ENCODE results near the gene ITPR3.

The ITPR3 gene

DNA sequence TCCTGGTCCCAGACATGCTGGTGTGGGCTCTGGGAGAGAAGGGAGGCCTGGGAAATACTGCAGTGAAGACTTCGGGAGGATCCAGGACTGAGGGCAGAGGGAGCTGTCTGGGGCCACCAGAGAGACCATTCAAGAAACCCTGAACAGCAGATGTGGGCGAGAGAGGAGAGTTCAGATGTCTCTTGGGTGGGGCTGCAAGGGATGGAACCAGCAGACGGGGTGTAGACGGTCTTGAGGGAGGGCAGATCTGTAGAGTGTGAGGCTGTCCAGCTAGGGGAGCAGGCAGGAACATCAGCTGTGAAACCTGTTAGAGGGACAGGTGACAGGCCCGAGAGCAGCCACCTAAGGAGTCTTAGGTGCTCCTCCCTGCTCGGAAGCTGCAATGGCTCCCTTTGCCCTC is 38.9 kb downstream of the ITPR3 start:
- ChIA-PET CTCF (interaction anchor here (1.7 to 1.8 kb wide), 2 partner anchors 16 to 45 kb away, joined by 3 to 4 read pairs; no protein-coding TSS in a partner anchor), POLR2A (no interaction called here)
- TF ChIP-seq, protein P1, sequence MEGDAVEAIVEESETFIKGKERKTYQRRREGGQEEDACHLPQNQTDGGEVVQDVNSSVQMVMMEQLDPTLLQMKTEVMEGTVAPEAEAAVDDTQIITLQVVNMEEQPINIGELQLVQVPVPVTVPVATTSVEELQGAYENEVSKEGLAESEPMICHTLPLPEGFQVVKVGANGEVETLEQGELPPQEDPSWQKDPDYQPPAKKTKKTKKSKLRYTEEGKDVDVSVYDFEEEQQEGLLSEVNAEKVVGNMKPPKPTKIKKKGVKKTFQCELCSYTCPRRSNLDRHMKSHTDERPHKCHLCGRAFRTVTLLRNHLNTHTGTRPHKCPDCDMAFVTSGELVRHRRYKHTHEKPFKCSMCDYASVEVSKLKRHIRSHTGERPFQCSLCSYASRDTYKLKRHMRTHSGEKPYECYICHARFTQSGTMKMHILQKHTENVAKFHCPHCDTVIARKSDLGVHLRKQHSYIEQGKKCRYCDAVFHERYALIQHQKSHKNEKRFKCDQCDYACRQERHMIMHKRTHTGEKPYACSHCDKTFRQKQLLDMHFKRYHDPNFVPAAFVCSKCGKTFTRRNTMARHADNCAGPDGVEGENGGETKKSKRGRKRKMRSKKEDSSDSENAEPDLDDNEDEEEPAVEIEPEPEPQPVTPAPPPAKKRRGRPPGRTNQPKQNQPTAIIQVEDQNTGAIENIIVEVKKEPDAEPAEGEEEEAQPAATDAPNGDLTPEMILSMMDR (IDR thresholded peaks at IDR 0.05; ENCODE audit: control extremely low read depth, extremely low read depth, low read depth, missing control alignments) = no peak
- DNase-seq (ENCODE audit: extremely low spot score) = no peak

DNA sequence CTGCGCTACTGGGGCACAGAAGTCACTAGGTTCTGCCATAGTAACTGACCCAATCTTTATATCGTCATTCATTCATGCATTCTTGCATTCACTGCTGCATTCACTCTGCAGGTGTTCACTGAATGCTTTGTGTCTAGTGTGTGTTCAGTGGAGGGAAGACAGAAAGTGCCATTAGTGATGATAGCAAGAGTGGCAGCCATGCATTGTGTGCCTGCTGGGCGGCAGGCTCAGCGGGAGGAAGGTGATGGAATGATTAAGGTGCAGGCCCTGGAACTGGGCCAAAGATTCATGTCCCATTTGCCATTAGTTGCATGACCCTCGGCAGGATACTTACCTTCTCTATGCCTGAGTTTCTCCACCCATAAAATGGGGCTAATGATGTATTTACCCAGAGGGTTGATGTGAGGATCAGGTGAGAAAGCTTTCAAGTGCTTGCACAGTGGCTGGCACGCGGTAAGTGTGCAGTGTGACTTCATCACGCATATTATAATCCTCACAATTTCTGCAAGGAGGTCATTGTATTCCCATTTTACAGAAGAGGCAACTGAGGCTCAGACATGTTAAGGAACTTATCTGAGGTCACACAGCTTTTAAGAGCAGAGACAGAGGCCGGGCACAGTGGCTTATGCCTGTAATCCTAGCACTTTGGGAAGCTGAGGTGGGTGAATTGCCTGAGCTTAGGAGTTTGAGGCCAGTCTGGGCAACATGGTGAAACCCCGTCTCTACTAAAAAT is 40.1 kb downstream of the ITPR3 start:
- POLR2A ChIA-PET = no interaction called here
- DNase-seq (ENCODE audit: extremely low spot score) = no peak

DNA sequence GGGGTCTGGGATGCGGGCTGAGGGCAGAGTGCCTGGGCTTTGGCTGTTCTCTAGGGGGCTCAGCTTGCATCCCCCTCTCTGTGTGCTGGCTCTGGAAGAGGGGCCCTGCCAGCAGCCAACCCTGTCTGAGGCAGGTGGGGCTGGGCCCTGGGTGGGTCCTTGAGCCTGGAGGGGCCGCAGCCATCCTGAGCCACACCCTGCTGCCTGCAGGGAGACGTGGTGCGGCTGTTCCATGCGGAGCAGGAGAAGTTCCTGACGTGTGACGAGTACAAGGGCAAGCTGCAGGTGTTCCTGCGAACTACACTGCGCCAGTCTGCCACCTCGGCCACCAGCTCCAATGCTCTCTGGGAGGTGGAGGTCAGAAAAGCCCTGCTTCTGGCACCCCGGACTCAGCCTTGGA is 41.2 kb downstream of the ITPR3 start:
- ChIA-PET CTCF (interaction anchor here (0.6 kb wide), 1 partner anchor 10 kb away, joined by 3 read pairs; no protein-coding TSS in a partner anchor), POLR2A (no interaction called here)
- TF ChIP-seq, protein P1 (IDR thresholded peaks at IDR 0.05; ENCODE audit: control extremely low read depth, extremely low read depth, low read depth, missing control alignments) = no peak

More for the DNA sequence above, 40.1 kb downstream of the ITPR3 start:
- CTCF ChIA-PET = interaction anchor here (0.8 to 1.7 kb wide), 3 partner anchors 11 to 40 kb away, joined by 3 read pairs; no protein-coding TSS in a partner anchor
- TF ChIP-seq, protein P1 (IDR thresholded peaks at IDR 0.05; ENCODE audit: control extremely low read depth, extremely low read depth, low read depth, missing control alignments) = no peak

DNA sequence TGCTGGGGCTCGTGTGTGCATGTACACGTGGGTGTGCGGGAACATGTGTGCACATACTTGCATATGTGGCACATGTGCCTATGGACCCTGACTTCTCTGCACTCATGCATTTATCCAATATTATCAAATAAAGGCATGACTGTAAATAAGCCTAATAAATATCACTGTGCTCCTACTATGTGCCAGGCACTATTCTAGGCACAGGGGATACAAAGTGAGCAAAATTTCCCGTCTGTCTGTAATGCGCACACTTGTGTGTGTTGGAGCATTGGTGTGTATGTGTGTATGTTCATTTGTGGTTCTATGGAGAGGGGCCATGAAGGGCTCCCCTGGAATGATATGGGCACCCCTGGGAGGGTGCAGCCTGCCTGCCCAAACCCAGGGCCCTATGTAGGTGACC is 41.9 kb downstream of the ITPR3 start:
- TF ChIP-seq, protein P1 (IDR thresholded peaks at IDR 0.05; ENCODE audit: control extremely low read depth, extremely low read depth, low read depth, missing control alignments) = no peak
- CTCF ChIA-PET = no interaction called here
- POLR2A ChIA-PET = no interaction called here
- no peak for DNase-seq (ENCODE audit: extremely low spot score)

More for the DNA sequence above, 41.2 kb downstream of the ITPR3 start:
- DNase-seq (ENCODE audit: extremely low spot score) = no peak

DNA sequence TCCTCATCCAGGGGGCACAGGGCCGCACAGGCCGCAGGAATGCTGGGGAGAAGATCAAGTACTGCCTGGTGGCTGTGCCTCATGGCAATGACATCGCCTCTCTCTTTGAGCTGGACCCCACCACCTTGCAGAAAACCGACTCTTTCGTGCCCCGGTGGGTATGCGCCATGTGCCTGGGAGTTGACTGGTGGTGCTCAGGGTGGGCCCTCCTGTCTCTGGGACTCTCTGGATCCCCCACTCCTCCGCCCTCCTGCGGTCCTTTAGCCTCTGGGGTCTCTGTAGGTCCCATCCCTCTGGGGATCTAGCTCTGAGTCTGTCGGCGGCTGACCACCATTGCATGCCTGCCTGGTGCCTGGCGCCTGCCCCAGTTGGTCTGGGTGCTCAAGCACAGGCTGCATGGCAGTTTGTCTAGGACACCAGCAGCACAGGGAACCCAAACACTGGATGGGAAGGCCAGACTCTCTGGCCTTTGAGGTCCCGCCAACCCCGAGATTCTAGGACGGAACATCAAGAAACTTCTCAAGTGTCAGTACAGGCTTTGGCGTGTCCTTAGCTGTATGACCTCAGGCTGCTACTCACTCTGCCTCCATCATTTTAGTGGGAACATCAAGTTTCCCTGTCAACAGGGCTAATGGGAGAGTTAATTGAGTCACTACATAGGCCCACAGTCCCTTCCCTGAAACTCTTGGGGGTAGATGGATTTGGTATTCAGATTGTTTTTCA is 42.8 kb downstream of the ITPR3 start:
- TF ChIP-seq, protein P1 (IDR thresholded peaks at IDR 0.05; ENCODE audit: control extremely low read depth, extremely low read depth, low read depth, missing control alignments) = no peak
- ChIA-PET CTCF (interaction anchor here (1.2 kb wide), 1 partner anchor 20 kb away, joined by 3 read pairs; no protein-coding TSS in a partner anchor), POLR2A (no interaction called here)
- DNase-seq (ENCODE audit: extremely low spot score) = no peak

DNA sequence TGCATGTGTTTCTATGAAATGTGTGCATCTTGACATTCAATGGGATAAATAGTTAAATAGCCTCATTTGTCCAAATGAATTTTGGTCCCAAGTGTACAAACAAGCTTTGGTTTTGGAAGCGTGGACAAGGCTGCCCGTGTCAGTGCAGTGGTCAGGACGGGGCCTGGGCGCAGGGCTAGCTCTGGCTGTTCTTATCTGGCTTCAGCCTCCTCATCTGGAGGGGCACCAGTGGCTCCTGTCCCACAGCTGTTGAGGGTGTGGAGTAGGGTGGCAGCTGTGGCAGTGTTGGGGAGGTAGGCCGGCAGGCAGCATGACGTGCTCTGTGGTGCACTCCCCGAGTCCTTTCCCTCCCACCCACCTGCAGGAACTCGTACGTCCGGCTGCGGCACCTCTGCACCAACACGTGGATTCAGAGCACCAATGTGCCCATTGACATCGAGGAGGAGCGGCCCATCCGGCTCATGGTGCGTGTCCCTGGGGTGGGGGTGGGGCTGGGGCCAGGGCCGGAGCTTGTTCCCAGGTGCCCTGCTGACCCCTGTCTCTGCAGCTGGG is 43.5 kb downstream of the ITPR3 start:
- POLR2A ChIA-PET = no interaction called here
- CTCF ChIA-PET = interaction anchor here (1.2 kb wide), 1 partner anchor 19 kb away, joined by 3 read pairs; no protein-coding TSS in a partner anchor
- no peak for DNase-seq (ENCODE audit: extremely low spot score)
- TF ChIP-seq, protein P1 (IDR thresholded peaks at IDR 0.05; ENCODE audit: control extremely low read depth, extremely low read depth, low read depth, missing control alignments) = no peak

All from GM10248 (cell line).